IMR-90 (cell line): ENCODE data around the gene ANKRD44.

Experiments used
- CEBPB ChIP-seq: IDR thresholded peaks from 2 replicates; pipeline ENCODE4 v1.6.1; 2012; ENCODE audit warnings: low read depth, low read length, improper control_type of control experiment
- CHD1 ChIP-seq: IDR thresholded peaks from 2 replicates; pipeline ENCODE4 v1.6.1; 2012; ENCODE audit warnings: low read depth, low read length, improper control_type of control experiment
- CTCF ChIP-seq: conservative IDR thresholded peaks from 2 replicates; pipeline ENCODE4 v1.5.1; 2012; ENCODE audit warnings: mild to moderate bottlenecking, low read depth, low read length, improper control_type of control experiment
- FOS ChIP-seq: fragments of 150-350 bp; IDR thresholded peaks from 2 replicates; pipeline ENCODE4 v1.6.1; 2016; ENCODE audit warnings: low read depth, low read length
- MAFK ChIP-seq: IDR thresholded peaks from 2 replicates; pipeline ENCODE4 v1.6.1; 2012; ENCODE audit warnings: low read depth, low read length, improper control_type of control experiment
- MAZ ChIP-seq: IDR thresholded peaks from 2 replicates; pipeline ENCODE4 v1.6.1; 2012; ENCODE audit warnings: low read depth, mild to moderate bottlenecking, low read length, improper control_type of control experiment, moderate library complexity, borderline replicate concordance
- MXI1 ChIP-seq: IDR thresholded peaks from 2 replicates; pipeline ENCODE4 v1.6.1; 2012; ENCODE audit warnings: low read depth, mild to moderate bottlenecking, low read length, moderate library complexity, borderline replicate concordance
- RAD21 ChIP-seq: IDR thresholded peaks from 2 replicates; pipeline ENCODE4 v1.6.1; 2012; ENCODE audit warnings: low read length, improper control_type of control experiment
- RCOR1 ChIP-seq: IDR thresholded peaks from 2 replicates; pipeline ENCODE4 v1.6.1; 2012; ENCODE audit warnings: mild to moderate bottlenecking, low read length, improper control_type of control experiment; ENCODE audit not compliant: insufficient replicate concordance

DNA sequence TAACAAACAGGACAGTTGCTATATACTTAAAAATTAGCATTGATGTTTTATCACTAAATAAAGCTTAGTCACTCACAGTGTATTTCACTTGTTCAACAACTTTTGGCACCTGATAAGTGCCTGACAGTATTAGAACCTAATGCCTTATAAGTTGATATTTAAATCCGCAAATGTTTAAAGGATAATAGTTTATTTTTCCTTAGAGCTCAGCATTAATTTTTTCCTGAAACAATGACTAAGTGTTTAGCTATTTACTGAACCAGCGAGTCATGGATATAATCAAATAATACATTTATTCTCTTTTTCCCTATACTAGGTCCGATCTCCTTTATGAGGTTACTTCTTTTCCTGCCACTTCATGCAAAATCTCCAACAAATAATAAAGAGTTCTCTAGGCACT lies 238.0 kb downstream of the ANKRD44 start:
- TF ChIP-seq MAFK (0 out of 2 replicates have a peak, but pooled peaks have one; percentile 20), RAD21 (no peak), CTCF (no peak), RCOR1 (no peak), MXI1 (no peak), CEBPB (no peak), CHD1 (no peak), MAZ (no peak), FOS (no peak)
